Parathyroid adenoma (tissue), 2 donors: ENCODE data around the gene GZMH.

Source experiments
- H2AFZ ChIP-seq: fragments of 300-600 bp; sonication (generic); one replicate; pipeline ENCODE4 v1.7.0; 2017; ENCODE audit warnings: antibody characterized with exemption, mild to moderate bottlenecking
- H3K27ac ChIP-seq: fragments of 300-600 bp; sonication (generic); one replicate; pipeline ENCODE4 v1.7.0; 2017
- H3K27me3 ChIP-seq: fragments of 300-600 bp; sonication (generic); one replicate; pipeline ENCODE4 v1.7.0; 2017; ENCODE audit warnings: low read length; ENCODE audit not compliant: control insufficient read depth, insufficient read depth
- H3K36me3 ChIP-seq: fragments of 300-600 bp; sonication (generic); one replicate; pipeline ENCODE4 v1.7.0; 2017; ENCODE audit warnings: low read length; ENCODE audit not compliant: control insufficient read depth, insufficient read depth
- H3K4me1 ChIP-seq: fragments of 300-600 bp; sonication (generic); one replicate; pipeline ENCODE4 v1.7.0; 2017; ENCODE audit warnings: control low read depth
- H3K4me2 ChIP-seq: fragments of 300-600 bp; sonication (generic); one replicate; pipeline ENCODE4 v1.7.0; 2017; ENCODE audit warnings: low read length
- H3K4me3 ChIP-seq: fragments of 300-600 bp; sonication (generic); one replicate; pipeline ENCODE4 v1.7.0; 2017; ENCODE audit warnings: low read depth, low read length
- H3K79me2 ChIP-seq: fragments of 300-600 bp; sonication (generic); one replicate; pipeline ENCODE4 v1.7.0; 2017; ENCODE audit warnings: control low read depth
- H3K9ac ChIP-seq: fragments of 300-600 bp; sonication (generic); one replicate; pipeline ENCODE4 v1.7.0; 2017; ENCODE audit warnings: mild to moderate bottlenecking
- H3K9me3 ChIP-seq: fragments of 300-600 bp; sonication (generic); one replicate; pipeline ENCODE4 v1.7.0; 2017; ENCODE audit warnings: low read length; ENCODE audit not compliant: control insufficient read depth
- TF ChIP-seq, protein P1 (sequence below): fragments of 300-600 bp; sonication (generic); IDR thresholded peaks from one replicate; pipeline ENCODE4 v1.7.0; 2017; ENCODE audit warnings: antibody characterized with exemption, mild to moderate bottlenecking
- donor health status: primary hyperparathyroidism.

GZMH gene

DNA sequence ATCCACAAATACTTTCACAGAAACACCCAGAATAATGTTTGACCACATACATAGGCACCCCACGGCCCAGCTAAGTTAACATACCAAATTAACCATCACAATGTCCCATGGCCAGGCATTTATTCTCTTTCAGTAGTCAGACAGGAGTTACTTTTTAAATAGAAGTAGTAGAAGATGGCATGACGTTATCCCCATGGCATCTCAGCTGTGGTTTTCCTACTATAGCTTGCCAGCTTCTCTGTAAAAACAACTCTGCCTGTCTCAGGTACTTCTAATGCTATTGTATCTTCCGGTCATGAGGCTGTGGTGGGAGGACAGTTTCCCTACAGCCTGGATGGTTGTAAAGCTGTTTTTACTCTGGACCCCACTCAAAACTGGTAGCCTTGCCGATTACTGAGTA is 52.7 kb downstream of the GZMH start:
- H3K9me3 ChIP-seq = no peaks in the 10 kb centered on the region
- no peaks in the 10 kb centered on the region for H3K4me1 ChIP-seq
- H3K4me2 ChIP-seq = no peak overlapping the region
- H3K27me3 ChIP-seq = no peaks in the 10 kb centered on the region
- no peak overlapping the region for H3K27ac ChIP-seq
- no peak overlapping the region for H3K9ac ChIP-seq
- H3K36me3 ChIP-seq = no peaks in the 10 kb centered on the region
- H3K79me2 ChIP-seq = no peaks in the 10 kb centered on the region
- no peak overlapping the region for H3K4me3 ChIP-seq
- H2AFZ ChIP-seq = no peak overlapping the region
- TF ChIP-seq, protein P1, sequence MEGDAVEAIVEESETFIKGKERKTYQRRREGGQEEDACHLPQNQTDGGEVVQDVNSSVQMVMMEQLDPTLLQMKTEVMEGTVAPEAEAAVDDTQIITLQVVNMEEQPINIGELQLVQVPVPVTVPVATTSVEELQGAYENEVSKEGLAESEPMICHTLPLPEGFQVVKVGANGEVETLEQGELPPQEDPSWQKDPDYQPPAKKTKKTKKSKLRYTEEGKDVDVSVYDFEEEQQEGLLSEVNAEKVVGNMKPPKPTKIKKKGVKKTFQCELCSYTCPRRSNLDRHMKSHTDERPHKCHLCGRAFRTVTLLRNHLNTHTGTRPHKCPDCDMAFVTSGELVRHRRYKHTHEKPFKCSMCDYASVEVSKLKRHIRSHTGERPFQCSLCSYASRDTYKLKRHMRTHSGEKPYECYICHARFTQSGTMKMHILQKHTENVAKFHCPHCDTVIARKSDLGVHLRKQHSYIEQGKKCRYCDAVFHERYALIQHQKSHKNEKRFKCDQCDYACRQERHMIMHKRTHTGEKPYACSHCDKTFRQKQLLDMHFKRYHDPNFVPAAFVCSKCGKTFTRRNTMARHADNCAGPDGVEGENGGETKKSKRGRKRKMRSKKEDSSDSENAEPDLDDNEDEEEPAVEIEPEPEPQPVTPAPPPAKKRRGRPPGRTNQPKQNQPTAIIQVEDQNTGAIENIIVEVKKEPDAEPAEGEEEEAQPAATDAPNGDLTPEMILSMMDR = no peak
